Neural crest cell (in vitro differentiated cells): ENCODE results near the gene STAT3. TPM values are rescaled to one million over a fixed set of nuclear protein-coding genes. Genes with fewer than 3 reads are reported as not detected.

Source experiments
- DNase-seq: peaks from one replicate; pipeline ENCODE4 v3.0.0; 2021; ENCODE audit warnings: low read depth, mixed read lengths, low spot score
- H3K27ac Mint-ChIP-seq: one replicate; pipeline ENCODE4 v1.8.0; 2021; ENCODE audit warnings: mild to moderate bottlenecking, mixed read lengths; ENCODE audit not compliant: unreplicated experiment
- H3K27me3 Mint-ChIP-seq: 2 replicates; pipeline ENCODE4 v1.8.0; 2021; ENCODE audit warnings: low read depth, mild to moderate bottlenecking, mixed read lengths
- H3K36me3 Mint-ChIP-seq: 2 replicates; pipeline ENCODE4 v1.8.0; 2021; ENCODE audit warnings: low read depth, mild to moderate bottlenecking, mixed read lengths
- H3K4me1 Mint-ChIP-seq: 2 replicates; pipeline ENCODE4 v1.8.0; 2021; ENCODE audit warnings: mixed read lengths
- H3K4me3 Mint-ChIP-seq: one replicate; pipeline ENCODE4 v1.8.0; 2021; ENCODE audit warnings: mild to moderate bottlenecking, mixed read lengths
- H3K9me3 Mint-ChIP-seq: 2 replicates; pipeline ENCODE4 v1.8.0; 2021; ENCODE audit warnings: mixed read lengths
- CTCF ChIP-seq: fragments of 200-600 bp; sonication (generic); conservative IDR thresholded peaks from 2 replicates; pipeline ENCODE4 v1.5.0; 2021; ENCODE audit warnings: antibody characterized with exemption, mild to moderate bottlenecking
- total RNA-seq: library from RNA; stranded (reverse); gene quantifications from 2 replicates; pipeline ENCODE4 v1.2.1, GENCODE V29; 2021

STAT3 gene
- total RNA-seq, 1 donor from 2014 or later, result 40.9 TPM

- H3K36me3 Mint-ChIP-seq, result no peaks in the 10 kb centered on the region
- peaks cover 34% of the 10 kb centered on the region for H3K4me1 Mint-ChIP-seq
- TF ChIP-seq CTCF, result no peak
- no peaks in the 10 kb centered on the region for H3K27me3 Mint-ChIP-seq
- no peaks in the 10 kb centered on the region for H3K9me3 Mint-ChIP-seq
- no peak for DNase-seq
- H3K27ac Mint-ChIP-seq, result no peak overlapping the region
- H3K4me3 Mint-ChIP-seq, result no peak overlapping the region
Observed at GRCh38 chr17:42271779-42272035, 116.5 kb downstream of the STAT3 start.

DNA sequence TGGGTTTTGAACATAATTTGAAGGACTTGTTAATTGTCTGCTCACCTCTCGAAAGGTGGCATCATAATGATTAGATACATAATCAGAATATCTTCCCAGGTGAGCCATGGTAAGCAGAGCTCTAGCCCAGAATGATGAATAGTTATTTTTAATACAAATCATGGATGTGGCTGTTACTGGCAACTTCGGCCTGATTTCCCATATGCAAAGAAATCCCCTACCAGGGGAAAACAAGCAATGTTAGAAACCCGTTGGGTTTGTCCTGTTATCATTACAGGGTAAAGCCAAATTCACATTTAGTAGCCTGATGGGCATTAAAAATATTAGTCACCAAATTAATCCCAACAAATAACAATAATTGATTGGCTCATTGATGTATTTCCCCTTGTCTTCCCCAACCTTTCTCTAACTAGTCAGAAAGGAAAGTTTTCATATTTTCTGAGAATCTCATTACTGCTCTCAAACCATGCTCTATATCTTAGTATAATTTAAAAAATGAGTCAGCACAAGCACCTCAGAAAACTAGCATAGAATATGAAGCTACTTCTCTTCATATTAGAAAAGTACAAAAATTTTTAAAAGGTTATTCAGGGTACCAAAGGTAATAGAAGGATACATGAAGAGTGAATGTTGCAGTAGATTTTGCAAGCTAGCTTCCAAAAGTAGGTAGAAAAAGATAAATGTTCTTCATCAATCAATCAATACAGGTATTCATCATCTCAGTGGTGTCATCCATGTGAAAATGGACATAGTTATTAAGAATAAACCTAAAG is 117.0 kb downstream of the STAT3 start:
- DNase-seq, result no peak
- Mint-ChIP-seq H3K4me1 (peaks cover 34% of the 10 kb centered on the region), H3K4me3 (no peak overlapping the region), H3K36me3 (no peaks in the 10 kb centered on the region), H3K9me3 (no peaks in the 10 kb centered on the region), H3K27ac (no peak overlapping the region), H3K27me3 (no peaks in the 10 kb centered on the region)
- TF ChIP-seq CTCF, result no peak

DNA sequence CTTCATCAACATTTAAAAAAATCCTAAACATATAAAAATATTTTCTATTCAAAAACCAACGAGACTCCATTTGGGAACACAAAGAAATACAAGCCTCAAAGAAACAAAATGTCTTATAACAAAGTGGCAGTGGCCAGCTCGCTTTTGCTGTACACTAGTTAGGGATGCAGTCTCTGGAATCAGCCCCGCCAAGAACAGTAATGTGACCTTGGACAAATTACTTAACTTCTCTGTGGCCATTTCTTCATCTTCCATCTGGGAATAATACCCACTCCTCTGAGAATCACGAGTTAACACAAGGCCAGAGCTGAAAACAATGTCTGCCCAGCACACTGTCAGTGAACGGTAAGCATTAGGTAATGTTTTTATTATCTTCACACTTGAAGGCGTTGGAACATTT is 117.6 kb downstream of the STAT3 start:
- TF ChIP-seq CTCF, result no peak
- Mint-ChIP-seq H3K4me3 (no peak overlapping the region), H3K27me3 (no peaks in the 10 kb centered on the region), H3K36me3 (no peaks in the 10 kb centered on the region), H3K9me3 (no peaks in the 10 kb centered on the region), H3K4me1 (peaks cover 34% of the 10 kb centered on the region), H3K27ac (no peak overlapping the region)
- no peak for DNase-seq

DNA sequence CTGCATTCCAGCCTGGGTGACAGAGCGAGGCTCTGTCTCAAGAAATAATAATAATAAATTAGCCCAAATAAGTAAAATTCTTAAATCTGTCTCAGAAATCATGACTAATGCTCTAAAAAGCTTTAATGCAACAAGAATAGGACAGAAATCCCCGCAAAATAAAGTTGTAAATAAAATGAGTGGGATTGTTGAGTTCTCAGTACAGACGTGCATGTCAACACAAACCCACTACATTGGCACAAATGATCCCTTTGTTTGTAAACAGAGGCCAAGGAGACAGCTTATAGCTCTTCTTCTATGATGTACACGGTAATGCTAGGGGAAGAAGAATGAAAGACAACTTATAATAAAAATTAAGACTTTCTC is 118.1 kb downstream of the STAT3 start:
- TF ChIP-seq CTCF, result no peak

GRCh38 chr17:42268236-42268635 is 120.0 kb downstream of the STAT3 start:
- no peaks in the 10 kb centered on the region for H3K9me3 Mint-ChIP-seq
- no peak overlapping the region for H3K4me3 Mint-ChIP-seq
- no peaks in the 10 kb centered on the region for H3K36me3 Mint-ChIP-seq
- peaks cover 12% of the 10 kb centered on the region for H3K4me1 Mint-ChIP-seq
- H3K27ac Mint-ChIP-seq, result no peak overlapping the region
- TF ChIP-seq CTCF, result no peak
- no peak for DNase-seq
- no peaks in the 10 kb centered on the region for H3K27me3 Mint-ChIP-seq

More for the DNA sequence above, 118.1 kb downstream of the STAT3 start:
- no peak overlapping the region for H3K27ac Mint-ChIP-seq
- H3K4me3 Mint-ChIP-seq, result no peak overlapping the region
- DNase-seq, result no peak
- no peaks in the 10 kb centered on the region for H3K27me3 Mint-ChIP-seq
- H3K9me3 Mint-ChIP-seq, result no peaks in the 10 kb centered on the region
- H3K36me3 Mint-ChIP-seq, result no peaks in the 10 kb centered on the region
- H3K4me1 Mint-ChIP-seq, result peaks cover 29% of the 10 kb centered on the region
